Keratinocyte (primary cell): ENCODE data around the gene P3H2. TPM values are rescaled to one million over a fixed set of nuclear protein-coding genes. Genes with fewer than 3 reads are reported as not detected.

Experiments used
- DNase-seq: peaks from one replicate; pipeline ENCODE4 v3.0.0-alpha.2; 2011; ENCODE audit warnings: low read depth, missing footprints, low spot score
- FAIRE-seq: peaks from 2 replicates; lab custom pipeline; 2011; peaks lifted over from hg19 to GRCh38; lab: Jason Lieb, UNC
- H2AFZ ChIP-seq: 2 replicates; pipeline ENCODE4 v1.6.0; 2012; ENCODE audit warnings: low read length, control low read depth, inconsistent platforms; ENCODE audit not compliant: control insufficient read depth
- H3K27ac ChIP-seq: 2 replicates; pipeline ENCODE4 v1.5.1; 2011; ENCODE audit warnings: low read length; ENCODE audit not compliant: control insufficient read depth, insufficient read depth
- H3K27me3 ChIP-seq: 3 replicates; pipeline ENCODE4 v1.6.0; 2011; ENCODE audit warnings: low read length; ENCODE audit not compliant: control insufficient read depth, insufficient read depth; ENCODE audit errors: extremely low read depth
- H3K36me3 ChIP-seq, 2 experiments: 2 replicates in 1 of 2; 3 replicates in 1 of 2; pipeline ENCODE4 v1.5.1; 2011; ENCODE audit warnings: low read length in 2 of 2, mild to moderate bottlenecking in 1 of 2; ENCODE audit not compliant: control insufficient read depth in 2 of 2, insufficient read depth in 2 of 2; ENCODE audit errors: extremely low read depth in 1 of 2
- H3K4me1 ChIP-seq: 3 replicates; pipeline ENCODE4 v1.5.1; 2011; ENCODE audit warnings: low read length; ENCODE audit not compliant: control insufficient read depth, insufficient read depth; ENCODE audit errors: extremely low read depth
- H3K4me2 ChIP-seq: 3 replicates; pipeline ENCODE4 v1.6.0; 2011; ENCODE audit warnings: low read depth, low read length; ENCODE audit not compliant: control insufficient read depth, insufficient read depth; ENCODE audit errors: extremely low read depth
- H3K4me3 ChIP-seq, 3 experiments: fragments of 200-600 bp in 1 of 3; sonication (generic) in 1 of 3; 2 replicates in 2 of 3; 3 replicates in 1 of 3; pipeline ENCODE4 v1.5.1; 2011 to 2016; ENCODE audit warnings: low read length in 3 of 3, mild to moderate bottlenecking in 3 of 3, control low read depth in 2 of 3, inconsistent platforms in 1 of 3, low read depth in 1 of 3, mixed read lengths in 1 of 3, mixed run types in 1 of 3, moderate library complexity in 1 of 3; ENCODE audit not compliant: control insufficient read depth in 2 of 3, insufficient read depth in 2 of 3; ENCODE audit errors: extremely low read depth in 1 of 3
- H3K79me2 ChIP-seq: 2 replicates; pipeline ENCODE4 v1.6.0; 2012; ENCODE audit warnings: low read length; ENCODE audit not compliant: control insufficient read depth, insufficient read depth
- H3K9ac ChIP-seq: 3 replicates; pipeline ENCODE4 v1.6.0; 2011; ENCODE audit warnings: low read length; ENCODE audit not compliant: control insufficient read depth, insufficient read depth; ENCODE audit errors: extremely low read depth
- H3K9me1 ChIP-seq: 3 replicates; pipeline ENCODE4 v1.6.0; 2011; ENCODE audit warnings: low read length; ENCODE audit not compliant: control insufficient read depth, insufficient read depth; ENCODE audit errors: extremely low read depth
- H3K9me3 ChIP-seq: 2 replicates; pipeline ENCODE4 v1.5.1; 2012; ENCODE audit warnings: low read depth, low read length; ENCODE audit not compliant: control insufficient read depth
- H4K20me1 ChIP-seq: 3 replicates; pipeline ENCODE4 v1.6.0; 2011; ENCODE audit warnings: low read length; ENCODE audit not compliant: control insufficient read depth, insufficient read depth; ENCODE audit errors: extremely low read depth
- EZH2 ChIP-seq: IDR thresholded peaks from one replicate; pipeline ENCODE4 v1.6.1; 2012; ENCODE audit warnings: inconsistent platforms, mild to moderate bottlenecking, low read length, moderate library complexity
- dilution Hi-C: fragments of 300-500 bp; cut with MboI; formaldehyde crosslinking; loops from one replicate; pipeline ENCODE4 v1.7.0; 2020; ENCODE audit warnings: low sequenced_read_pairs; ENCODE audit not compliant: extremely low pct_ligation_motif_present
- polyA plus RNA-seq, 5 experiments: library from polyadenylated mRNA; depleted of rRNA in 3 of 5; stranded (reverse) in 3 of 5; stranded (forward) in 1 of 5; unstranded in 1 of 5; fragments of >200 nt; gene quantifications; 1 replicate in 1 of 5; 2 replicates in 3 of 5; 3 replicates in 1 of 5; pipeline versions ENCODE4 v1.2.1 to v1.2.3, GENCODE V29; 2011 to 2012; ENCODE audit warnings: missing spikeins in 2 of 5, low read depth in 1 of 5, low replicate concordance in 1 of 5
- TF ChIP-seq, protein P1 (sequence below), 3 experiments: IDR thresholded peaks in 1 of 3; conservative IDR thresholded peaks in 1 of 3; optimal IDR thresholded peaks in 1 of 3; 2 replicates in 2 of 3; 3 replicates in 1 of 3; pipeline versions ENCODE3 to v1.5.1; 2011; ENCODE audit warnings: low read length in 3 of 3, mild to moderate bottlenecking in 3 of 3, moderate library complexity in 2 of 3, control low read depth in 1 of 3, inconsistent platforms in 1 of 3; ENCODE audit not compliant: insufficient read depth in 2 of 3; ENCODE audit errors: extremely low read depth in 1 of 3

P3H2 gene
- polyA plus RNA-seq, 1 donor (not counting 4 experiments of a cell fraction or from before 2014, with no cell fraction given) = 115 TPM

DNA sequence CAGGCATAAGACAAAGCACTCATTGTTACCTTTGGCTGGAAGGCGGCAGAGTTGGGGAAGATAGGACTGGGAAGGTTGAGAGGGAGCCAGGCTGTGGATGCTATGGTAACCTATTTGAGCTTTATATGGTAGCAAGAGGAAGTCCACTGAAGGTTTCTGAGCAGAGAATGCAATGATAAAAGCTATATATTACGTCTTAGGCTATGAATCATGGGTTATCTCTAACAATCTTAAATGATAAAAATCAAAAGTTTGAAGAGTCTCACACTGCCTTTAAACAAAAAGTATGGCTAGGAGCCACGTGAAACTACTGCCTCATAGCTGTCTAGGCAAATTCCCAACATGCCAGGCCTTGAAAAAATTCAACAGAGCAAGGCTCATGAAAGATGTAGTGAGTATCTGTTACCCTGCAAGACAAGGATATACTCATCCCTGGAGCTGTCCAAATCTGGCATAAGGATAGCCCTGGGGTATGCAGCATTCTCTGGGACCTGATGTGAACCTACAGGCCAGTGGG is 4.1 kb downstream of the P3H2 start:
- Histone ChIP-seq H2AFZ (no peak overlapping the region), H4K20me1 (no peaks in the 10 kb centered on the region), H3K27me3 (no peaks in the 10 kb centered on the region), H3K27ac (peak overlapping the region; percentile 61), H3K9ac (peak overlapping the region; percentile 35), H3K4me3 (peak overlapping the region in 2 of 3 experiments; percentile 54), H3K4me1 (peaks cover 38% of the 10 kb centered on the region), H3K4me2 (peak overlapping the region; percentile 77), H3K79me2 (peaks cover 74% of the 10 kb centered on the region), H3K9me3 (no peaks in the 10 kb centered on the region), H3K9me1 (no peaks in the 10 kb centered on the region), H3K36me3 (peaks cover 0 to 4% of the 10 kb centered on the region in 2 experiments)
- dilution Hi-C loops = no loop called here
- TF ChIP-seq EZH2 = no peak
- TF ChIP-seq, protein P1, sequence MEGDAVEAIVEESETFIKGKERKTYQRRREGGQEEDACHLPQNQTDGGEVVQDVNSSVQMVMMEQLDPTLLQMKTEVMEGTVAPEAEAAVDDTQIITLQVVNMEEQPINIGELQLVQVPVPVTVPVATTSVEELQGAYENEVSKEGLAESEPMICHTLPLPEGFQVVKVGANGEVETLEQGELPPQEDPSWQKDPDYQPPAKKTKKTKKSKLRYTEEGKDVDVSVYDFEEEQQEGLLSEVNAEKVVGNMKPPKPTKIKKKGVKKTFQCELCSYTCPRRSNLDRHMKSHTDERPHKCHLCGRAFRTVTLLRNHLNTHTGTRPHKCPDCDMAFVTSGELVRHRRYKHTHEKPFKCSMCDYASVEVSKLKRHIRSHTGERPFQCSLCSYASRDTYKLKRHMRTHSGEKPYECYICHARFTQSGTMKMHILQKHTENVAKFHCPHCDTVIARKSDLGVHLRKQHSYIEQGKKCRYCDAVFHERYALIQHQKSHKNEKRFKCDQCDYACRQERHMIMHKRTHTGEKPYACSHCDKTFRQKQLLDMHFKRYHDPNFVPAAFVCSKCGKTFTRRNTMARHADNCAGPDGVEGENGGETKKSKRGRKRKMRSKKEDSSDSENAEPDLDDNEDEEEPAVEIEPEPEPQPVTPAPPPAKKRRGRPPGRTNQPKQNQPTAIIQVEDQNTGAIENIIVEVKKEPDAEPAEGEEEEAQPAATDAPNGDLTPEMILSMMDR (optimal IDR thresholded peaks at IDR 0.05 in 1 of 3, IDR thresholded peaks at IDR 0.05 in 1 of 3, conservative IDR thresholded peaks at IDR 0.05 in 1 of 3; ENCODE audit: extremely low read depth in 1 of 3, insufficient read depth in 2 of 3, low read length in 3 of 3) = no peak
- DNase-seq (peak; percentile 81), FAIRE-seq (peak; percentile 93)

DNA sequence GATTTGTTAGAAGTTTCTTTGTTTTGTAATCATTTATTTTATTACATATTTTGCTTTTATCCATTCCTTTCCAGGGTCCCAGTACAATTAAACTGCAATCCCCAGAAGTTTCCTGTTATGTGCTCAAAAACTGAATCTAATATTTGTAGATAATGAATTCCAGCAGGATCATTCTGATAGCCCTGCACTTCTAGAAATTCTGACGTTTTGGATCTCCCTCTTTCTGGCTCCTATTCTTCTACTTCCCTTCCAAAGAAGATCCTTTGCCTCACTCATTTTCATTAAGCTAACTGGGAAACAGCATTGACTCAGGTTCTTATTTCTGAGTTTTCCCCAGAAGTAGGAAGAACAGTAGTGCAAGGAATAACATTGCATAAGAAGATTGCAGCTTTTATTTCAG is 9.9 kb downstream of the P3H2 start:
- no peak for DNase-seq
- H3K4me2 ChIP-seq = no peak overlapping the region
- H3K4me1 ChIP-seq = peaks cover 4% of the 10 kb centered on the region
- no peaks in the 10 kb centered on the region for H4K20me1 ChIP-seq
- peak; percentile 32 for FAIRE-seq
- peaks cover 71% of the 10 kb centered on the region for H3K79me2 ChIP-seq
- H3K4me3 ChIP-seq = no peak overlapping the region
- H3K27me3 ChIP-seq = no peaks in the 10 kb centered on the region
- TF ChIP-seq, protein P1 (optimal IDR thresholded peaks at IDR 0.05 in 1 of 3, IDR thresholded peaks at IDR 0.05 in 1 of 3, conservative IDR thresholded peaks at IDR 0.05 in 1 of 3; ENCODE audit: extremely low read depth in 1 of 3, insufficient read depth in 2 of 3, low read length in 3 of 3) = no peak
- no peak for TF ChIP-seq EZH2
- H2AFZ ChIP-seq = no peak overlapping the region
- no peaks in the 10 kb centered on the region for H3K9me3 ChIP-seq
- H3K9me1 ChIP-seq = no peaks in the 10 kb centered on the region
- no peak overlapping the region for H3K9ac ChIP-seq
- dilution Hi-C loops = no loop called here
- no peak overlapping the region for H3K27ac ChIP-seq
- H3K36me3 ChIP-seq = peaks cover 0 to 4% of the 10 kb centered on the region in 2 experiments
